Testis (tissue), 5 donors: ENCODE data around the gene PPM1E. TPM values are rescaled to one million over a fixed set of nuclear protein-coding genes. Genes with fewer than 3 reads are reported as not detected.

ENCODE experiments used
- DNase-seq: peaks from one replicate; pipeline ENCODE4 v3.0.0-alpha.2; 2019
- H3K27ac ChIP-seq, 2 donors: fragments of 200-600 bp; sonication (generic); one replicate each; pipeline ENCODE4 v1.5.1; 2019
- H3K27me3 ChIP-seq: fragments of 200-600 bp; sonication (generic); one replicate; pipeline ENCODE4 v1.5.1; 2019
- H3K36me3 ChIP-seq: fragments of 200-600 bp; sonication (generic); one replicate; pipeline ENCODE4 v1.5.1; 2017; ENCODE audit warnings: low read depth; ENCODE audit errors: missing control alignments
- H3K4me1 ChIP-seq: fragments of 200-600 bp; sonication (generic); one replicate; pipeline ENCODE4 v1.5.1; 2019
- H3K4me3 ChIP-seq, 2 donors: fragments of 200-600 bp; sonication (generic); one replicate each; pipeline ENCODE4 v1.5.1; 2017 to 2019
- H3K9me3 ChIP-seq: fragments of 200-600 bp; sonication (generic); one replicate; pipeline ENCODE4 v1.5.1; 2017
- POLR2A ChIP-seq: fragments of 450-650 bp; IDR thresholded peaks from one replicate; pipeline ENCODE4 v1.6.1; 2017; ENCODE audit warnings: antibody characterized with exemption, mild to moderate bottlenecking, moderate library complexity
- WGBS, 2 donors: methylation state at CpG; one replicate each; pipeline ENCODE4 v1.1.5; 2018; 5-methylcytosine and 5-hydroxymethylcytosine counted together
- intact Hi-C: fragments of 100-400 bp; cut with DNase I; formaldehyde crosslinking; loops from one replicate; pipeline ENCODE4 v1.15.1; 2023; ENCODE audit warnings: low total_unique reads
- long read RNA-seq, 2 donors: transcript quantifications; one replicate each; lab custom pipeline, GENCODE V29; 2026
- polyA plus RNA-seq: library from polyadenylated mRNA; stranded (reverse); fragments of 350-450 nt; fragmentation: Illumina TruSeq; extraction: RNeasy Lipid Tissue Mini Kit (QIAGEN cat#74804); gene quantifications from one replicate; pipeline ENCODE4 v1.2.3, GENCODE V29; 2014; ENCODE audit warnings: low read depth, low replicate concordance; ENCODE audit not compliant: insufficient read depth
- total RNA-seq, 2 donors: library from RNA; depleted of rRNA; stranded (reverse); fragments of >200 nt; gene quantifications; one replicate each; pipeline ENCODE4 v1.2.3, GENCODE V29; 2016
- TF ChIP-seq, protein P1 (sequence below), 3 experiments: fragments of 450-650 bp in 2 of 3; fragments of 200-600 bp in 1 of 3; sonication (generic) in 1 of 3; IDR thresholded peaks; one replicate each; pipeline ENCODE4 v1.5.1; 2016 to 2019; ENCODE audit warnings: antibody characterized with exemption in 3 of 3, mild to moderate bottlenecking in 2 of 3, moderate library complexity in 1 of 3

Gene PPM1E
- total RNA-seq (10 to 100 TPM in 1 of 2 donors, 1 to 10 TPM in 1; 8.1 to 13.5 TPM), polyA plus RNA-seq (16.7 TPM)
- long read RNA-seq, donor 1, full-length matches to known transcripts, result 4 of 13 reads
- long read RNA-seq, donor 1, partial matches to known transcripts, result 9 of 13 reads
- long read RNA-seq, donor 1, other reads (novel, unspliced or antisense), result 0 of 13 reads
- long read RNA-seq, donor 2, full-length matches to known transcripts, result 1 of 1 reads
- long read RNA-seq, donor 2, partial matches to known transcripts, result 0 of 1 reads
- long read RNA-seq, donor 2, other reads (novel, unspliced or antisense), result 0 of 1 reads

DNA sequence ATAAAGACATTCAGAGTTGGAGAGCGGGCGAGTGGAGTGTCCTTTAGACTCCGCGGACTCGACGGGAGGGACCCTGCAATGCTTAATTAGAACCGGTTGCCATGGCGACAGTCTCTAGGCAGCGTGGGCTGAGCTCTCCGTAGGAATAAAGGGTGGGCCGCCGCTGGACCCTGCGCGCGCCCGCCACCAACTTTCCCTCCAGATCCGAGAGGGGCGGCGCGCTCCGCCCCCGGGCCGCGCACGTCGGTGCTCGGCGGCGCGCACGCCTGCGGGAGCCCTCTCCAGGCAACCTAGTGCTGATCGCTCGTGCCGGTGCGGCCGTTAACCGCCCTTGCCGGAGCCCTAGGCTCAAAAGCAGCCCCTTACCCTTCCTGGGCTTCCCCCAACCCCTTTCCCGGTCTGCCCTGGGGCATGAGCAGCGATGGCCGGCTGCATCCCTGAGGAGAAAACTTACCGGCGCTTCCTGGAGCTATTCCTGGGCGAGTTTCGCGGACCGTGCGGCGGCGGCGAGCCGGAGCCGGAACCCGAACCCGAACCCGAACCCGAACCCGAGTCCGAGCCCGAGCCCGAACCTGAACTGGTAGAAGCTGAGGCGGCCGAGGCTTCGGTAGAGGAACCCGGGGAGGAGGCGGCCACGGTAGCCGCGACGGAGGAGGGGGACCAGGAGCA is at the start of gene PPM1E:
Gene PPM1E (plus strand): TSS at position 278 of the 669 bp plus-strand sequence.
- TF ChIP-seq, protein P1, sequence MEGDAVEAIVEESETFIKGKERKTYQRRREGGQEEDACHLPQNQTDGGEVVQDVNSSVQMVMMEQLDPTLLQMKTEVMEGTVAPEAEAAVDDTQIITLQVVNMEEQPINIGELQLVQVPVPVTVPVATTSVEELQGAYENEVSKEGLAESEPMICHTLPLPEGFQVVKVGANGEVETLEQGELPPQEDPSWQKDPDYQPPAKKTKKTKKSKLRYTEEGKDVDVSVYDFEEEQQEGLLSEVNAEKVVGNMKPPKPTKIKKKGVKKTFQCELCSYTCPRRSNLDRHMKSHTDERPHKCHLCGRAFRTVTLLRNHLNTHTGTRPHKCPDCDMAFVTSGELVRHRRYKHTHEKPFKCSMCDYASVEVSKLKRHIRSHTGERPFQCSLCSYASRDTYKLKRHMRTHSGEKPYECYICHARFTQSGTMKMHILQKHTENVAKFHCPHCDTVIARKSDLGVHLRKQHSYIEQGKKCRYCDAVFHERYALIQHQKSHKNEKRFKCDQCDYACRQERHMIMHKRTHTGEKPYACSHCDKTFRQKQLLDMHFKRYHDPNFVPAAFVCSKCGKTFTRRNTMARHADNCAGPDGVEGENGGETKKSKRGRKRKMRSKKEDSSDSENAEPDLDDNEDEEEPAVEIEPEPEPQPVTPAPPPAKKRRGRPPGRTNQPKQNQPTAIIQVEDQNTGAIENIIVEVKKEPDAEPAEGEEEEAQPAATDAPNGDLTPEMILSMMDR (IDR thresholded peaks at IDR 0.05), result no peak
- TF ChIP-seq POLR2A, result no peak
- no peaks in the 10 kb centered on the region for H3K4me1 ChIP-seq
- intact Hi-C loops, result no loop called here
- DNase-seq, result peak; percentile 90
- H3K9me3 ChIP-seq, result no peaks in the 10 kb centered on the region
- 3 to 5% methylated on average over 17 to 50 of the region's 71 CpGs for WGBS, 2 donors
- H3K4me3 ChIP-seq, result peak within 1 kb of the TSS; percentile 63 to 69
- peak within 1 kb of the TSS; percentile 60 to 64 for H3K27ac ChIP-seq
- no peaks in the 10 kb centered on the region for H3K27me3 ChIP-seq
- H3K36me3 ChIP-seq, result no peaks in the 10 kb centered on the region

DNA sequence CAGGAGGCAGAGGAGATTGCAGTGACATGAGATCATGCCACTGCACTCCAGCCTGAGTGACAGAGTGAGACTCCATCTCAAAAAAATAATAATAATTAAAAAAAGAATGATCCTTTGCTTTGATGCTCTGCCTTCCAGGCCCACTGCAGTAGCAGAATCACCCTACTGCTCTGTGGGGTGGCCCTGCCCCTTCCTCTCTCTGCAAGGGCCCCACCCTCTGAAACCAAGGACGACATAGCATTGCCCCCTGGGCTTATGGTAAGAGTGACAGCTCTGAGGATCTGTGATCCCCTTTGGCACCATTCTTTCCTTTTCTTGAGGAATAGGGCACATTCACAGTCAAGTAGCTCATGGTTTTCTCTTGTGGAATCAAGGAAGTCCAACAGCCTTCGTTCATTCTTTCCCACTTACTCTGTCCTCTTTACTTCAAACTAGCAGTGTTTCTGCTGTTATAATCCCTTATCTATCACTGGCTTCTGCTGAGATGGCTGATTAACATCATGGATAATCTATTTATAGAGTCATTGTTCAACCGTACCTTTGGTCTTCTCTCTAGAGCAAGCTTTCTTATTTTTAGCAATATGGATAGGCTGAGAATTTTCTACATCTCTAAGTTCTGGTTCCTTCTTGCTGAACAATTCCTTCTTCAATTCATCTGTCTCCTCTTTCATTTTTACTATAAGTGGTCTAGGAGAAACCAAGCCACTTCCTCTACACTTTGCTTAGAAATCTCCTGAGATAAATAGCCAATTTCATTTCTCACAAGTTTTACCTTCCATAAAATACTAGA is 49.1 kb upstream of the PPM1E start:
- 77 to 88% methylated on average over 3 of the region's 3 CpGs for WGBS, 2 donors
- intact Hi-C loops, result no loop called here
- Histone ChIP-seq H3K36me3 (no peaks in the 10 kb centered on the region), H3K4me1 (no peaks in the 10 kb centered on the region), H3K9me3 (no peaks in the 10 kb centered on the region), H3K27me3 (no peaks in the 10 kb centered on the region), H3K27ac (no peak overlapping the region), H3K4me3 (no peak overlapping the region)
- TF ChIP-seq, protein P1 (IDR thresholded peaks at IDR 0.05), result no peak
- TF ChIP-seq POLR2A, result no peak
- no peak for DNase-seq

DNA sequence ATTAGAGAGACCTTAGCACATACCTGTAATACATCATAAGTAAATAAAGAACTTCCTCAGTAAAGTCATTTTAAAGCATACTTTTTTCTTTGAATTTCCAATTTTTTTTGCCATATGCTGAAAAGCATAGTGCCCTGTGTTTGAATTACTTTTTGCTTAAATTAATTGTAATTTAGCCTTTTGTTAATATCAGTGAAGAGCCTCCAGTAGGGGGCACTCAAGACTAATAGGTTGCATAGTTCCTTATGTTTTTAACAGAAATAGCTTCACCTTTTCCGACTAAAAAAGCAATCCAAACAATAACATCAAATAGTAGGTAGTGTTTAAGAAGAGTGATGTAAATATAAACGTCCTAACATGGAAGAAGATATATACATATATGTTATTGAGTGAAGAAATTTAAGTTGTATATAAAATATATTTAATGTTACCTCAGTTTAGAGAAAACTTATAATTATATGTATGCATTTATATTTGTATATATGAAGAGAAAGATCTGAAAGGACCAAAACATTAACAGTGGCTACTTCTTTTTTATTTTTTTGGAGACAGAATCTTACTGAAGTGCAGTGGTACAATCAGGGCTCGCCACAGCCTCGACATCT is 44.6 kb upstream of the PPM1E start:
- H3K36me3 ChIP-seq, result no peaks in the 10 kb centered on the region
- no peaks in the 10 kb centered on the region for H3K27me3 ChIP-seq
- no peaks in the 10 kb centered on the region for H3K9me3 ChIP-seq
- no peak overlapping the region for H3K27ac ChIP-seq
- 58 to 65% methylated on average over 4 of the region's 4 CpGs for WGBS, 2 donors
- H3K4me3 ChIP-seq, result no peak overlapping the region
- TF ChIP-seq POLR2A, result no peak
- TF ChIP-seq, protein P1 (IDR thresholded peaks at IDR 0.05), result peak; percentile 37 to 77 (median 44)
- no peaks in the 10 kb centered on the region for H3K4me1 ChIP-seq
- DNase-seq, result peak; percentile 78
- intact Hi-C loops, result no loop called here

DNA sequence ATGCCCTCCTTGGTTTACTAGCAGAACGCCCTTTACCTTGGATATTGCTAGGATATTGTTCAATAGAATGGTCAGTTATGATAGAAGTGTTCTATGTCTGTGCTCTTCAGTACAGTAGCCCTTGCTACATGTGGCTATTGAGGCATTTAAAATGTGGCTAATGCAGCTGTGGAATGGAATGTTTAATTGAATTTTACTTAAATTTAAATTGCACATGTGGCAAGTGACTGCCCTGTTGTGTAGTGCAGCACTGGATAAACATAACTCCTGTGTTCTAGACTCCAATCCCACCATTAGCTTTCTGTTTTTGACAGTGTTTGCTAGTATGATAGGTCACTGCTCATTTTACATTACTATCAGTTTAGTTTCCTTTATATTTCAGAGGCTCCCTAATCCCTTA is 33.4 kb upstream of the PPM1E start:
- Histone ChIP-seq H3K36me3 (no peaks in the 10 kb centered on the region), H3K4me1 (no peaks in the 10 kb centered on the region), H3K27me3 (no peaks in the 10 kb centered on the region), H3K9me3 (no peaks in the 10 kb centered on the region), H3K27ac (no peak overlapping the region), H3K4me3 (no peak overlapping the region)
- TF ChIP-seq, protein P1 (IDR thresholded peaks at IDR 0.05), result no peak
- TF ChIP-seq POLR2A, result no peak
- intact Hi-C loops, result no loop called here
- DNase-seq, result no peak
- WGBS, 2 donors, result 83 to 90% methylated on average over 1 of the region's 1 CpG
